ENCODE data around the gene CIROP. TPM values are rescaled to one million over a fixed set of nuclear protein-coding genes. Genes with fewer than 3 reads are reported as not detected.

CIROP gene
- total and polyA plus RNA-seq, 9 of the 15 experiments (the other 6 are each of a cell fraction or from before 2014, with no cell fraction given) = not detected

DNA sequence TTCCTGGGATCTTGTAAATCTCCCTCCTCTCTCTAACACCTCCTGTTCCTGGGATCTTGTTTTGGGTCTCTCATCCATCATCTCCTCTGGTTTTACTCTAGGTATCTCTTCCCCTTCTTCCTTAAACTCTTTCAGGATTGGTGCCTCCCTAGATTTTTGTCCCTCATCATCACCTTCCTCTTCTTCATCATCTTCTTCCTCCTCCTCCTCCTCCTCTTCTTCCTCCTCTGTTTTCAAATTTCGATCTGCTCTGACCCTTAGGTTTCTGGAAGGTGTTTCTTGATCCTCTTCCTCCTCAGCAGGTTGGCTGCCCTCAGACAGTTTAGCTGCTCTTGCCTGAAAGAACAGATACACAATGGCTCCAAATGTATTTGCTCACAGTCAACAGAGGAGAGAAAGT is 24.3 kb downstream of the CIROP start:
- WGBS (ENCODE audit: insufficient coverage, low coverage, missing lambda C conversion rate) = 67% methylated on average over 1 of the region's 1 CpG
- Histone ChIP-seq H3K27ac (ENCODE audit: extremely low read depth, low read depth, low read length) (no peak overlapping the region), H3K79me2 (ENCODE audit: control insufficient read depth, insufficient read depth, low read length) (peaks cover 11% of the 10 kb centered on the region; the same call in 2 of the 3 replicates), H3K4me3 (no peak overlapping the region), H2AFZ (ENCODE audit: low read depth, low read length) (no peak overlapping the region), H3K9ac (ENCODE audit: insufficient read depth in 1 of 2, low read depth in 2 of 2, low read length in 2 of 2) (no peak overlapping the region), H3K9me3 (replicated peaks; ENCODE audit: control insufficient read depth, insufficient read depth, low read depth, low read length) (no peaks in the 10 kb centered on the region), H3K9me1 (ENCODE audit: control insufficient read depth, insufficient read depth, low read length) (no peaks in the 10 kb centered on the region), H4K20me1 (replicated peaks; ENCODE audit: control insufficient read depth, insufficient read depth, low read length) (no peaks in the 10 kb centered on the region), H3K4me1 (replicated peaks in 1 of 2; ENCODE audit: control insufficient read depth in 2 of 2, insufficient read depth in 2 of 2, low read length in 2 of 2) (peaks cover 6 to 28% of the 10 kb centered on the region in 2 experiments; a peak in 3 of 5 replicates), H3K36me3 (ENCODE audit: control insufficient read depth, insufficient read depth, low read length) (peaks cover 99% of the 10 kb centered on the region), H3K4me2 (ENCODE audit: insufficient read depth, low read length) (no peak overlapping the region), H3K27me3 (ENCODE audit: control insufficient read depth in 2 of 2, insufficient read depth in 2 of 2, low read length in 2 of 2) (no peaks in the 10 kb centered on the region)
- in situ Hi-C loops (cut with MboI) = no loop called here
- intact Hi-C loops (cut with micrococcal nuclease) = no loop called here
- ATAC-seq (no peak), FAIRE-seq (no peak), DNase-seq (ENCODE audit: extremely low read depth in 1 of 4, low spot score in 3 of 4) (no peak)
- ChIA-PET CTCF (ENCODE audit: low intra/inter-chr PET ratio) (no interaction called here), POLR2A (interaction anchor here (1.0 to 5.1 kb wide), 3 partner anchors 9 to 14 kb away, joined by 3 to 34 read pairs (median 7); partner anchors contain the start of genes ACIN1 and C14orf119)
- no TSS peak for BruUV-seq (replicated peaks)
- TF ChIP-seq ZBTB7A (IDR thresholded peaks at IDR 0.05; ENCODE audit: borderline replicate concordance, control insufficient read depth, low read depth, low read length) (no peak), HOXB6 (CRISPR knock-in tag; IDR thresholded peaks at IDR 0.05; ENCODE audit: borderline replicate concordance) (no peak), MTA1 (IDR thresholded peaks at IDR 0.05; ENCODE audit: borderline replicate concordance) (0 out of 2 replicates have a peak, but pooled peaks have one; percentile 55), MTA3 (IDR thresholded peaks at IDR 0.05; ENCODE audit: borderline replicate concordance) (no peak), NEUROD1 (IDR thresholded peaks at IDR 0.05; ENCODE audit: borderline replicate concordance, low read depth, low read length, partially characterized antibody) (no peak)

DNA sequence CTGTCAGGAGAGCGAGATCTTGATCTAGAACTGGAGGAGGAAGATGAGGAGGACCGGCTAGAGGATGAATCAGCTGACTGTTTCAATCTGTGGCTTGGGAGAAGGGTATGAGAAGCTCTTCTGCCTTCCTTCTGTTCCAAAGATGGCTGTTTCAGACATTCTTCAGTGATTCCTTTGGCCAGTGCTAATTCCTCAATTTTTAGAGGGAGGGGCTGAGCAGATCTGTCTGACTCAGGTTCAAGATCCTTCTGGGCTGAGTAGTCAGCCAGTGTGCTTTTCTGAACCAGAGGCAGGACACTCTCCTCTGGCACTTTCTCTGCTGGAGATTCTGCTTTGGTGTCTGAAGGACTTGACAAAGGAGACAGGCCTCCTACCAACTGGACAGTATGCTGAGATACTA is 25.1 kb downstream of the CIROP start:
- Histone ChIP-seq H4K20me1 (replicated peaks; ENCODE audit: control insufficient read depth, insufficient read depth, low read length) (no peaks in the 10 kb centered on the region), H3K36me3 (ENCODE audit: control insufficient read depth, insufficient read depth, low read length) (peaks cover 99% of the 10 kb centered on the region), H3K27ac (ENCODE audit: extremely low read depth, low read depth, low read length) (peak overlapping the region; percentile 71; the same call in 2 of the 3 replicates), H3K4me2 (ENCODE audit: insufficient read depth, low read length) (0 out of 2 replicates have a peak overlapping the region, but pooled peaks have one; percentile 19), H3K79me2 (ENCODE audit: control insufficient read depth, insufficient read depth, low read length) (peaks cover 11% of the 10 kb centered on the region; the same call in 2 of the 3 replicates), H3K27me3 (ENCODE audit: control insufficient read depth in 2 of 2, insufficient read depth in 2 of 2, low read length in 2 of 2) (no peaks in the 10 kb centered on the region), H3K9ac (ENCODE audit: insufficient read depth in 1 of 2, low read depth in 2 of 2, low read length in 2 of 2) (peak overlapping the region; percentile 4 to 64; a peak in 2 of 4 replicates), H3K9me1 (ENCODE audit: control insufficient read depth, insufficient read depth, low read length) (no peaks in the 10 kb centered on the region), H3K9me3 (replicated peaks; ENCODE audit: control insufficient read depth, insufficient read depth, low read depth, low read length) (no peaks in the 10 kb centered on the region), H3K4me1 (replicated peaks in 1 of 2; ENCODE audit: control insufficient read depth in 2 of 2, insufficient read depth in 2 of 2, low read length in 2 of 2) (peaks cover 6 to 28% of the 10 kb centered on the region in 2 experiments; a peak in 3 of 5 replicates), H3K4me3 (no peak overlapping the region), H2AFZ (ENCODE audit: low read depth, low read length) (no peak overlapping the region)
- WGBS (ENCODE audit: insufficient coverage, low coverage, missing lambda C conversion rate) = 61% methylated on average over 2 of the region's 2 CpGs
- ChIA-PET POLR2A (interaction anchor here (0.6 to 5.1 kb wide), 5 partner anchors 8 to 241 kb away, joined by 3 to 34 read pairs (median 7); partner anchors contain the start of genes ACIN1, C14orf119 and PABPN1), CTCF (ENCODE audit: low intra/inter-chr PET ratio) (no interaction called here)
- TF ChIP-seq, protein P1, sequence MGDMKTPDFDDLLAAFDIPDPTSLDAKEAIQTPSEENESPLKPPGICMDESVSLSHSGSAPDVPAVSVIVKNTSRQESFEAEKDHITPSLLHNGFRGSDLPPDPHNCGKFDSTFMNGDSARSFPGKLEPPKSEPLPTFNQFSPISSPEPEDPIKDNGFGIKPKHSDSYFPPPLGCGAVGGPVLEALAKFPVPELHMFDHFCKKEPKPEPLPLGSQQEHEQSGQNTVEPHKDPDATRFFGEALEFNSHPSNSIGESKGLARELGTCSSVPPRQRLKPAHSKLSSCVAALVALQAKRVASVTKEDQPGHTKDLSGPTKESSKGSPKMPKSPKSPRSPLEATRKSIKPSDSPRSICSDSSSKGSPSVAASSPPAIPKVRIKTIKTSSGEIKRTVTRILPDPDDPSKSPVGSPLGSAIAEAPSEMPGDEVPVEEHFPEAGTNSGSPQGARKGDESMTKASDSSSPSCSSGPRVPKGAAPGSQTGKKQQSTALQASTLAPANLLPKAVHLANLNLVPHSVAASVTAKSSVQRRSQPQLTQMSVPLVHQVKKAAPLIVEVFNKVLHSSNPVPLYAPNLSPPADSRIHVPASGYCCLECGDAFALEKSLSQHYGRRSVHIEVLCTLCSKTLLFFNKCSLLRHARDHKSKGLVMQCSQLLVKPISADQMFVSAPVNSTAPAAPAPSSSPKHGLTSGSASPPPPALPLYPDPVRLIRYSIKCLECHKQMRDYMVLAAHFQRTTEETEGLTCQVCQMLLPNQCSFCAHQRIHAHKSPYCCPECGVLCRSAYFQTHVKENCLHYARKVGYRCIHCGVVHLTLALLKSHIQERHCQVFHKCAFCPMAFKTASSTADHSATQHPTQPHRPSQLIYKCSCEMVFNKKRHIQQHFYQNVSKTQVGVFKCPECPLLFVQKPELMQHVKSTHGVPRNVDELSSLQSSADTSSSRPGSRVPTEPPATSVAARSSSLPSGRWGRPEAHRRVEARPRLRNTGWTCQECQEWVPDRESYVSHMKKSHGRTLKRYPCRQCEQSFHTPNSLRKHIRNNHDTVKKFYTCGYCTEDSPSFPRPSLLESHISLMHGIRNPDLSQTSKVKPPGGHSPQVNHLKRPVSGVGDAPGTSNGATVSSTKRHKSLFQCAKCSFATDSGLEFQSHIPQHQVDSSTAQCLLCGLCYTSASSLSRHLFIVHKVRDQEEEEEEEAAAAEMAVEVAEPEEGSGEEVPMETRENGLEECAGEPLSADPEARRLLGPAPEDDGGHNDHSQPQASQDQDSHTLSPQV (IDR thresholded peaks at IDR 0.05) = peak; percentile 45
- no peak for TF ChIP-seq ESRRB (CRISPR knock-in tag; IDR thresholded peaks at IDR 0.05; ENCODE audit: borderline replicate concordance)
- DNase-seq (ENCODE audit: extremely low read depth in 1 of 4, low spot score in 3 of 4) (no peak), FAIRE-seq (no peak), ATAC-seq (no peak)
- in situ Hi-C loops (cut with MboI) (no loop called here), intact Hi-C loops (cut with micrococcal nuclease) (loop anchor here (2.0 kb wide), 1 partner anchor 15 kb away; the partner anchor contains the start of genes ACIN1 and C14orf119)
- BruUV-seq (replicated peaks) = no TSS peak

Measured in K562 (cell line).